ENCODE data around the gene IRX2. TPM values are rescaled to one million over a fixed set of nuclear protein-coding genes. Genes with fewer than 3 reads are reported as not detected.

The IRX2 gene
- total RNA-seq, 4 donors from 2014 or later, result 2.4 TPM; not detected in 3

DNA sequence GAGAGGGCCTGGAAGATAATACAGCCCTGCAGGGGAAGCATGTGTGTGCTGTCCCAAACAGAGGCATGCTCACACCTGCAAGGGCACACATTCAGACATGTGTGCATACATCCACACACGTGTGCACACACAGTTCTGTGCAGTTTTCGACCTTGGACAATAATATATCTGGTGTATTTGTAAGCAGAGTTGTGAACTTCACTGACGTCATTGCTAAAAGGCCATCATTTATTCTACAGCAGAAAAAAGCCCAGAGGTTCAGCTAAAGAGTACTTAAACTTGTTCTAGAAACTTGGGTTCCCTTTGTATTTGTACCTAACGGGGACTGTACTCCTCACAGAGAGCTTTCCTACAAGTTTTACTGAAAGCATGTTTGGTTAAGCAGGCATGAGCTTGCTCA, 19.5 kb downstream of the IRX2 start:
- no peaks in the 10 kb centered on the region for H3K9me3 ChIP-seq
- H3K4me1 ChIP-seq, result no peaks in the 10 kb centered on the region
- intact Hi-C loops (cut with DNase I; ENCODE audit: low total_unique reads) (no loop called here), in situ Hi-C loops (cut with MboI; ENCODE audit: low sequenced_read_pairs in 4 of 4) (no loop called here)
- ATAC-seq (no peak), DNase-seq (no peak)
- no peak overlapping the region for H3K27ac ChIP-seq
- H3K27me3 ChIP-seq, result peaks cover 0 to 3% (median 0%) of the 10 kb centered on the region in 3 donors
- no peaks in the 10 kb centered on the region for H3K36me3 ChIP-seq
- TF ChIP-seq CTCF (IDR thresholded peaks at IDR 0.05 in 4 of 5, conservative IDR thresholded peaks at IDR 0.05 in 1 of 5) (no peak), POLR2A (IDR thresholded peaks at IDR 0.05) (no peak)
- H3K4me3 ChIP-seq, result no peak overlapping the region

DNA sequence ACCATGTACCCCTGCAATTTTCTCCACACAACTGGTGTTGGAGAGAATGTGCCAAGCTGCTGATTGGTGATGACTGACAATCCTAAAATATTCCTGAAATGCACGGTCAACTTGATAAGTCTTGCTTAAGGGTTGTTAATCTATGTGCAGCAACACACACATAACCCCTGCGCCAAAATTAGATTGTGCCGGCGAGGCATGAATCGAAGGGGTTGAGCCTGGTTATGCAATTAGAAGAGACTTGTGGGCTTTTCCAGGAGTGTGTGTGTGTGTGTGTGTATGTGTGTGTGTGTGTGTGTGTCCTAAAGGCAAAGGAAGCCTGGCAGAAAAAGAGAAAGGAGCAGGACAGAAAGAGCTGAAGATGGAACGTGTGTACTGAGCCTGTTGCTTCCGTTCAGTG, 22.3 kb downstream of the IRX2 start:
- DNase-seq (no peak), ATAC-seq (no peak)
- H3K27me3 ChIP-seq, result peaks cover 0 to 3% (median 0%) of the 10 kb centered on the region in 3 donors
- H3K27ac ChIP-seq, result no peak overlapping the region
- intact Hi-C loops (cut with DNase I; ENCODE audit: low total_unique reads), result no loop called here
- no peak overlapping the region for H3K4me3 ChIP-seq
- H3K36me3 ChIP-seq, result no peaks in the 10 kb centered on the region
- in situ Hi-C loops (cut with MboI; ENCODE audit: low sequenced_read_pairs in 4 of 4), result no loop called here
- H3K4me1 ChIP-seq, result no peaks in the 10 kb centered on the region
- no peak for TF ChIP-seq CTCF (IDR thresholded peaks at IDR 0.05 in 4 of 5, conservative IDR thresholded peaks at IDR 0.05 in 1 of 5)
- no peak for TF ChIP-seq POLR2A (IDR thresholded peaks at IDR 0.05)
- H3K9me3 ChIP-seq, result no peaks in the 10 kb centered on the region

DNA sequence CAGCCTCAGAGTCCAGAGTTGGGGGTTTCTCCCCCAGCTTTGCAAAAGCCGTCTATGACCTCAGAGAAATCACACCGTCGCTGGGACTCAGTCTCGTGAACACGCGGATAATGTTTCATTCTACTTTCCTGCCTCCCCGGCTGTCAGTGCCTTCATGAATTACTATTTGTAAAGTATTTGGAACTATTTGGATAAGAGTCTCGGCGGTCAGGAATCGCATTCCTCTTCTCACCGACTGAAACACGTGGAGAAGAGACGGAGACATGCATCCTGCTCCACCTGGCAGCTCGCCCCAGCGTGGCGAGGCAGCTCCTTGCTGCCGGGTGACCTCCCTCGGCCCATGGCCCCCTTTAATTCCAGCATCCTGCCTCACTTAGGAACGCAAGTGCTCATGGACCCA, 23.9 kb downstream of the IRX2 start:
- TF ChIP-seq POLR2A (IDR thresholded peaks at IDR 0.05), result no peak
- TF ChIP-seq CTCF (IDR thresholded peaks at IDR 0.05 in 4 of 5, conservative IDR thresholded peaks at IDR 0.05 in 1 of 5), result no peak
- no peaks in the 10 kb centered on the region for H3K9me3 ChIP-seq
- DNase-seq, result no peak
- no peak for ATAC-seq
- H3K27ac ChIP-seq, result no peak overlapping the region
- in situ Hi-C loops (cut with MboI; ENCODE audit: low sequenced_read_pairs in 4 of 4) (no loop called here), intact Hi-C loops (cut with DNase I; ENCODE audit: low total_unique reads) (no loop called here)
- H3K36me3 ChIP-seq, result no peaks in the 10 kb centered on the region
- peaks cover 0 to 3% (median 0%) of the 10 kb centered on the region in 3 donors for H3K27me3 ChIP-seq
- H3K4me3 ChIP-seq, result no peak overlapping the region
- no peaks in the 10 kb centered on the region for H3K4me1 ChIP-seq

- DNase-seq (no peak), ATAC-seq (no peak)
- Histone ChIP-seq H3K9me3 (no peaks in the 10 kb centered on the region), H3K27me3 (peaks cover 0 to 3% (median 0%) of the 10 kb centered on the region in 3 donors), H3K4me3 (no peak overlapping the region), H3K36me3 (no peaks in the 10 kb centered on the region), H3K27ac (no peak overlapping the region), H3K4me1 (no peaks in the 10 kb centered on the region)
- in situ Hi-C loops (cut with MboI; ENCODE audit: low sequenced_read_pairs in 4 of 4) (no loop called here), intact Hi-C loops (cut with DNase I; ENCODE audit: low total_unique reads) (no loop called here)
- TF ChIP-seq POLR2A (IDR thresholded peaks at IDR 0.05) (no peak), CTCF (IDR thresholded peaks at IDR 0.05 in 4 of 5, conservative IDR thresholded peaks at IDR 0.05 in 1 of 5) (no peak)
These were observed 25.3 kb downstream of the IRX2 start for GRCh38 chr5:2725980-2726765.
